NT2/D1 (cell line): ENCODE measurements around the gene REPIN1.

Source experiments
- DNase-seq: peaks from one replicate; pipeline ENCODE4 v3.0.0-alpha.2; 2011; ENCODE audit warnings: low read depth, low spot score
- H3K27me3 ChIP-seq: 2 replicates; pipeline ENCODE4 v1.6.0; 2011; ENCODE audit warnings: mild to moderate bottlenecking; ENCODE audit not compliant: insufficient read length, insufficient read depth
- H3K36me3 ChIP-seq: 2 replicates; pipeline ENCODE4 v1.6.1; 2011; ENCODE audit warnings: mild to moderate bottlenecking, low read length, mixed read lengths; ENCODE audit not compliant: insufficient read depth, insufficient read length
- H3K4me1 ChIP-seq: 2 replicates; pipeline ENCODE4 v1.5.1; 2011; ENCODE audit not compliant: insufficient read depth, insufficient read length
- H3K4me3 ChIP-seq: 2 replicates; pipeline ENCODE4 v1.5.1; 2011; ENCODE audit warnings: low read depth; ENCODE audit not compliant: insufficient read length
- H3K9ac ChIP-seq: 2 replicates; pipeline ENCODE4 v1.6.0; 2011; ENCODE audit warnings: low read depth; ENCODE audit not compliant: insufficient read length
- H3K9me3 ChIP-seq: 2 replicates; pipeline ENCODE4 v1.5.1; 2011; ENCODE audit warnings: mild to moderate bottlenecking, low read length; ENCODE audit not compliant: insufficient read depth
- SUZ12 ChIP-seq: IDR thresholded peaks from 2 replicates; pipeline ENCODE4 v1.6.1; 2011; ENCODE audit not compliant: insufficient read length, insufficient read depth; ENCODE audit errors: extremely low read depth
- YY1 ChIP-seq: IDR thresholded peaks from 2 replicates; pipeline ENCODE4 v1.6.1; 2011; ENCODE audit not compliant: insufficient read length, insufficient read depth
- ZNF274 ChIP-seq: IDR thresholded peaks from 2 replicates; pipeline ENCODE4 v1.6.1; 2011; ENCODE audit warnings: mild to moderate bottlenecking, low read depth, low read length

The REPIN1 gene

DNA sequence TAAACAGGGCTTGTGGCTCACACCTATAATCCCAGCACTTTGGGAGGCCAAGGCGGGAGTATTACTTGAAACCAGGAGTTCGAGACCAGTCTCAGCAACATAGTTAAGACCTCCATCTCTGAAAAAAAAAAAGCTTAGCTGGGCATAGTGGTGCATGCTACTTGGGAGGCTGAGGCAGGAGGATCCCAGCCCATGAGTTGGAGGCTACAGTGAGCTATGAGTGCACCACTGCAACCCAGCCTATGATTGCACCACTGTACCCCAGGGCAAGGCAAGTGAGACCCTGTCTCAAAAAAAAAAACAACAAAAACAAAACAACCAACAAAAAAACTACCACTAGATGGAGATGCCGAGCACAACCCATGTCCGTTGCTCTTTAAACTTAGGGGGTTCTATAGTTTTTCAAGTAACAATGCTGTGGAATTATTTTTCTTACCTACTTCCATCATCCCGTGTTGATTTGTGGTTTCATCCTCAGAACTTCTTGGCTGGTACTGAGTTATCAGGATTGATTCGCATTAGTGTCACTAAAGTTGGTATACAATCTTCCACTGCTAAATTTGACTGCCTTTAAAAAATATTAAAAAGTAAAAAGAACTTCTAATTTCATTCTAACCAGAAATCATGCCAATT lies 12.2 kb upstream of the REPIN1 start:
- Histone ChIP-seq H3K4me3 (no peak overlapping the region), H3K9me3 (no peaks in the 10 kb centered on the region), H3K4me1 (peaks cover under 1% of the 10 kb centered on the region), H3K27me3 (no peaks in the 10 kb centered on the region), H3K9ac (no peak overlapping the region), H3K36me3 (no peaks in the 10 kb centered on the region)
- no peak for DNase-seq
- TF ChIP-seq ZNF274 (no peak), SUZ12 (no peak), YY1 (no peak)

DNA sequence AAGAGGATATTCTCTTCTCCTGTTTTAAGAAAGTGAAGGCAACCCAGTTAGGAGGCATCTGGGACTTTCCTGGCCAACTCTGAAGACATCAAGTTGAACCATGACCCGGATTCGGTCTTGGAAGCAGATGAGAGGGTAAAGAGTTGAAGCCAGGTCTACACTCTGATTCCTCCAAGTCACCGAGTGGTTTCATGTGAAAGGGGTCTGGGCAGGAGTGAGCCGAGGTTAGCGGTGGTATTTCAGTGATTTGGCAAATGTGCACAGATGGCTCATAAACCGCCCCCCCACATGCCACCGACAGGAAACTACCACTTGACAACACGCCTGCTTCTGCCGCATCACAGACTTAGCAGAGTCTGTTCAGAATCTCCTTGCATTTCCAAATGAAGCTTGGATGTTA lies 11.4 kb upstream of the REPIN1 start:
- DNase-seq, result no peak
- H3K9me3 ChIP-seq, result no peaks in the 10 kb centered on the region
- TF ChIP-seq YY1 (no peak), ZNF274 (no peak), SUZ12 (no peak)
- no peak overlapping the region for H3K4me3 ChIP-seq
- H3K27me3 ChIP-seq, result no peaks in the 10 kb centered on the region
- no peak overlapping the region for H3K9ac ChIP-seq
- peaks cover 3% of the 10 kb centered on the region for H3K4me1 ChIP-seq
- H3K36me3 ChIP-seq, result no peaks in the 10 kb centered on the region

DNA sequence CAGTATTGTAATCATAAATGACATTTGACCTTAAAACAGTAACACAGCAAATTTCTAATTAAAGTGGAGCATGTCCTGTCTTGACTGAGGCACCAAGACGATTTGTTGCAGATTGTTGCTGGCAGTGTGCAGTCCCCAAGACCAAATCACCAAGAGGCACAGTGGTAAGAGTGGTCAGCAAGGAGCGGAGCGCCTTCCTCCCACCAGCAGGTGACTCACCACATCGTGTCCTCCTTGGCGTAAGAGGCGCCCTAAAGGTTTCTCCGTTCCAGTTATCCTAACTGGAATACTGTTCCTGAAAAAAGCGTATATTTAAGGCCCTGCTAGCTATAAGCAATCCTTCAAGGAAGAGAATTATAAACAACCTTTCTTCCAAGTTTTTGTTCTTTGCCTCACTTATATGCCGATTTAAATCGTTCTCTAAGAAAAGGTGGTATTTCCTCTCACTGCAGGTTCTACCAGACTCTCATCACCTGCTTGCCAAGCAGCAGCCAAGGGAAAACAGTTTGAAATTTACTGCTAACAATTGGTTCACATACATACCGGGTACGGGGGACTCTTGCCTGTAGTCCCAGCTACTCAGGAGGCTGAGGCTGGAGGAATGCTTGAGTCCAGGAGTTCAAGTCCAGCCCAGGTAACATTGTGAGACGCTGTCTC lies 10.7 kb upstream of the REPIN1 start:
- Histone ChIP-seq H3K9ac (no peak overlapping the region), H3K36me3 (no peaks in the 10 kb centered on the region), H3K27me3 (no peaks in the 10 kb centered on the region), H3K9me3 (no peaks in the 10 kb centered on the region), H3K4me1 (peaks cover 3% of the 10 kb centered on the region), H3K4me3 (no peak overlapping the region)
- DNase-seq, result no peak
- TF ChIP-seq ZNF274 (no peak), YY1 (no peak), SUZ12 (no peak)

DNA sequence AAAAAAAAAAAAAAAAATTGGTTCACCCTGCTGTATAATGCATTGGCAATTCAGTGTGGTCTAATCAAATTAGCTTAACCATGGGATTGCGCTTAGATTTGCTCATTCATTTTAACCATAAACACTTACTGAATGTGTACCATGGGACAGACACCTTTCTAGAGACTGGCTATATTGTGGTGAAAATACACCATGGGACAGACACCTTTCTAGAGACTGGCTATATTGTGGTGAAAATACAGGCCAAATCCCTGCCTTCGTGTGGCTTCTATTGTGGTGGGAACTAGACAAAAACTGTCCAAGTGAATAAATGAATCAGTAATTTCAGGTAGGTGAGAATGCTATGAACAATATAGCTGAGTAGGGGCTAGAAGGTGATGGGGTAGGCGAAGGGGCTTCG lies 10.2 kb upstream of the REPIN1 start:
- TF ChIP-seq SUZ12 (no peak), YY1 (no peak), ZNF274 (no peak)
- H3K9ac ChIP-seq, result no peak overlapping the region
- peaks cover 4% of the 10 kb centered on the region for H3K4me1 ChIP-seq

DNA sequence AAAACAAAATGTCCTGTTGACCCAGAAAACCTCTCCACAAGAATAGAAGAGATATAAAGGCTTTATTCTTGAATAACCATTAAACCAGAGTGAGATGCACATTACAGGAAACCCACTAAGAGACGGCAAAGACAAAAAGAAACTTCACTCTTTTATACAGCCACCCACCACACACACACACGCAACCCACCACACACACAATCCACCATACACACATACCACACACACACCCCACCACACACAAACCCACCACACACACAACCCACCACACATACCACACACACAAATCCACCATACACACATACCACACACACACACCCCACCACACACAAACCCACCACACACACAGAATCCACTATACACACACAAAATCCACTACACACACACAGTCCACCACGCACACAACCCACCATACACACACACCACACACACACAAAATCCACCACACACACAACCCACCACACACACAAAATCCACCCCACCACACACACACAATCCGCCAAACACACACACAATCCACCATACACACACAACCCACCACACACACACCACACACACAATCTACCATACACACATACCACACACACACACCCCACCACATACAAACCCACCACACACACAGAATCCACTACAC lies 9.5 kb upstream of the REPIN1 start:
- TF ChIP-seq ZNF274, result no peak
- TF ChIP-seq YY1, result no peak
- no peak for TF ChIP-seq SUZ12
- DNase-seq, result no peak
- Histone ChIP-seq H3K4me1 (peaks cover 5% of the 10 kb centered on the region), H3K9me3 (no peaks in the 10 kb centered on the region), H3K4me3 (no peak overlapping the region), H3K27me3 (no peaks in the 10 kb centered on the region), H3K36me3 (no peaks in the 10 kb centered on the region), H3K9ac (no peak overlapping the region)

More for the DNA sequence above, 10.2 kb upstream of the REPIN1 start:
- H3K9me3 ChIP-seq, result no peaks in the 10 kb centered on the region
- H3K36me3 ChIP-seq, result no peaks in the 10 kb centered on the region
- no peaks in the 10 kb centered on the region for H3K27me3 ChIP-seq
- no peak for DNase-seq
- H3K4me3 ChIP-seq, result no peak overlapping the region

DNA sequence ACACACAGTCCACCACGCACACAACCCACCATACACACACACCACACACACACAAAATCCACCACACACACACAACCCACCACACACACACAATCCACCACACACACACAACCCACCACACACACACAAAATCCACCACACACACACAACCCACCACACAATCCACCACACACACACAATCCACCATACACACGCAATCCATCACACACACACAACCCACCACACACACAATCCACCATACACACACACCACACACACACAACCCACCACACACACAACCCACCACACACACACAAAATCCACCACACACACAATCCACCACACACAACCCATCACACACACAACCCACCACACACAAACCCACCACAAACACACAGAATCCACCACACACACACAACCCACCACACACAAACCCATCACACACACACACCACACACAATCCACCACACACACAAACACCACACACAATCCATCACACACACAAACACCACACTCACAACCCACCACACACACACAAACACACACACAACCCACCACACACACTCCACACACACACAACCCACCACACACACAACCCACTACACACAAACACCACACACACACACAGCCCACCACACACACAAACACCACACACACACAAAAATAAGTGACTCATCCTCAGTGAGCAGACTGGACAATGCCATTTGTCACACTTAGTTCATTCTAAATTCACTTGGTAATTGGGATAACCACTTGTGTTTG lies 8.8 kb upstream of the REPIN1 start:
- TF ChIP-seq YY1 (no peak), SUZ12 (no peak), ZNF274 (no peak)
- Histone ChIP-seq H3K9ac (no peak overlapping the region), H3K36me3 (no peaks in the 10 kb centered on the region), H3K4me3 (no peak overlapping the region), H3K4me1 (peaks cover 5% of the 10 kb centered on the region), H3K9me3 (no peaks in the 10 kb centered on the region), H3K27me3 (no peaks in the 10 kb centered on the region)
- DNase-seq, result no peak

DNA sequence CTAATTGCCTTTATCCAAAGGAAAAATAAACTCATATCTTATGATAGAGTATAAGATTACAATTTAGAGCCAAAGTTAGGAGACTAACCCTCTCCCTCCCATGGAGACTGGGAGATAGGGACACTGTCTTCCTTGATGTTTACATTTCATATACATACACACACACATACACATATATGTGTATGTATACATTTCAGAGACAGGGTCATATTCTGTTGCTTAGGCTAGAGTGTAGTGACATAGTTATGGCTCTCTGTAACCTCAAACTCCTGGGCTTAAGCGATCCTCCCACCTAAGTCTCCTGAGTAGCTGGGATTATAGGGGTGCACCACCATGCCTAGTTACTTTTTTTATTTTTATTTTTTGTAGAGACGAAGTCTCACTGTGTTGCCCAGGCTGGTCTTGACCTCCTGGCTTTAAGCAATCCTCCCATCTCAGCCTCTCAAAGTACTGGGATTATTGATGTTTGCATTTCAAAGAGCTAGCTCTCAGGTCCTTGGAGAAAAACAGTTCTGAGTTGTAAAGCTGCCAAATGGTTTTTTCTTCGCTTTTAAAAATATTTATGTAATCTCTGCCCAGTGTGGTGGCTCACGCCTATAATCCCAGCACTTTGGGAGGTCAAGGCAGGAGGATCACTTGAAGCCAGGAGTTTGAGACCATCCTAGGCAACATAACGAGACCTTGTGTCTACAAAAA lies 8.1 kb upstream of the REPIN1 start:
- no peak for TF ChIP-seq ZNF274
- no peak for TF ChIP-seq SUZ12
- no peak for TF ChIP-seq YY1
- Histone ChIP-seq H3K9ac (no peak overlapping the region), H3K4me1 (peaks cover 5% of the 10 kb centered on the region), H3K4me3 (no peak overlapping the region), H3K9me3 (no peaks in the 10 kb centered on the region), H3K36me3 (no peaks in the 10 kb centered on the region), H3K27me3 (no peaks in the 10 kb centered on the region)
- DNase-seq, result no peak
